ENCODE results near the gene DLGAP4.

DLGAP4 gene

DNA sequence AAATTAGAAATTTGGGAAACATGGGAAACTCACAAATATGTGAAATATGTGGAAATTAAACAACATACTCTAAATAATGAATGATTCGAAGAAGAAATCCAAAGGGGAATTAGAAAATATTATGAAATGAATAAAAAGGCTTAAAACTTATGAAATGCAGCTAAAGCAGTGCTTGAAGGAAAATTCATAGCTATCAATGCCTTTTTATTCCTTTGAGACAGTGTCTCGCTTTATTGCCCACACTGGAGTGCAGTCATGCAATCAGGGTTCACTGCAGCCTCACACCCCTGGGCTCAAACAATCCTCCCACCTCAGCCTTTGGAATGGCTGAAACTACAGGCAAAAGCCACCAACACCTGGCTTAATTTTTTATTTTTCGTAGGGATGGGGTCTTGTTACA, 259.4 kb downstream of the DLGAP4 start:
- no peak for DNase-seq (ENCODE audit: low read depth)

GRCh38 chr20:36569847-36570429, 263.8 kb downstream of the DLGAP4 start:
- DNase-seq (ENCODE audit: low read depth): no peak

GRCh38 chr20:36571564-36572504, 265.7 kb downstream of the DLGAP4 start:
- DNase-seq (ENCODE audit: low read depth): no peak

GRCh38 chr20:36572701-36573102, 266.6 kb downstream of the DLGAP4 start:
- peak; percentile 60 for DNase-seq (ENCODE audit: low read depth)

GRCh38 chr20:36573103-36573797, 267.1 kb downstream of the DLGAP4 start, which contains the start of gene TGIF2:
TSS of gene TGIF2 (plus strand) at chr20:36573597. CDS start at chr20:36578775, 5,178 bp downstream.
- DNase-seq (ENCODE audit: low read depth): peak; percentile 87

- peak; percentile 25 for DNase-seq (ENCODE audit: low read depth)
Observed at GRCh38 chr20:36573798-36574365, 267.7 kb downstream of the DLGAP4 start.

DNA sequence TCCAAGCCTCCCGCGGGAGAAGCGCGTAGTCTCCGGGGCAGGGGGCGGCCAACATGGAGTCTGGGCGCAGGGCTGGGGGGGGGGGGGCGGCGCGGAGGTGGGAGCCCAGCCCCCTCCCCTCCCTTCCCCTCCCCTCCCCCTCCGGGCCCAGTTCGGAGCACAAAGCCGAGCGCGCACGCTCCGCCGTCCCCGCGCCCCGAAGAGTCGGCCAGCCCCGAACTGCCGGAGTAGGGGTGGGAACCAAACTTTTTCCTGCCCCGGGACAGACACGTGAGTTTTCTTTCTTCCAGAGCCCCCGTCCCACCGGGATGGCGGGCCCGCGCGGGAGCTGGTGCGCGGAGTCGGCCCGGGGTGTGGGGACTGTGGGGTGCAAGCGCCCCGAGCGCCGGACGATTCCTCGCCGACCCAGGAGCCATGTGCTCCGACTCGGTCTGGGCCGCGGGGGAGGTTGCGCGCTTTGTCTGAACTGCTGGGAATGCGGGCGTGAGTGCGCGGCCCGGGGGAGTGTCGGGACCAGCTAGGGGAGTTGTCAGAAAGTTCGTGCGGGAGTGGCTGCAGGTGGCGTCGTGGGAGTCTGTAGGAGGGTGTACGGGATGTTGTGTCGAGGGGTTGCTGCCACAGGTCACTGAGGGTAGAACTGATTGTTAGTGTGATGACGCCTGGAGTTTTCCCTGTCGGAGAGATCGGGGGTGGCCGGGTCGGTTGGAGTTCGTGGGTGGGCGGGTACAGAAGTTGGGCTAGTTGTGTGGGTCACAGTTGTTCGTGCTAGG, 268.4 kb downstream of the DLGAP4 start:
- DNase-seq (ENCODE audit: low read depth): peak; percentile 18

DNA sequence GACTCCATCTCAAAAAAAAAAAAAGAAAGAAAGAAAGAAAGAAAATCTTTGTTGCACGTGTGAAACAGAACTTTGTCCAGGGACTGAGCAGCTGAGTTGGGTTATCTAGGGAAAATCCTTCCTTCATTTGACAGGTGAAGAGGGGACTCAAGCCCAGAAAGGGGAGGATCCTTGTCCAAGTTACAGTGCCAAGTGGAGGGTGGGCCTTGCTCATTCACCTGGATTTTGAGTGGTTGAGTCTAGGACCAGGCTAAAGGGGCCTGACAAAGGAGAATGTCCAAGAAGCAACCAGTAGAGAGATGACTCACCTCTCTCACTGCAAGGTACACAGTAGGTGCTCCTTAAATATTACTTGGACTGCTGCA, 269.9 kb downstream of the DLGAP4 start:
- DNase-seq (ENCODE audit: low read depth): no peak
